ENCODE results near the gene FCAMR. TPM values are rescaled to one million over a fixed set of nuclear protein-coding genes. Genes with fewer than 3 reads are reported as not detected.
A peak's percentile ranks its signal among the peaks of the same experiment; 100 is the strongest.

Gene FCAMR
- total and polyA plus RNA-seq, 3 experiments from 2014 or later = not detected

DNA sequence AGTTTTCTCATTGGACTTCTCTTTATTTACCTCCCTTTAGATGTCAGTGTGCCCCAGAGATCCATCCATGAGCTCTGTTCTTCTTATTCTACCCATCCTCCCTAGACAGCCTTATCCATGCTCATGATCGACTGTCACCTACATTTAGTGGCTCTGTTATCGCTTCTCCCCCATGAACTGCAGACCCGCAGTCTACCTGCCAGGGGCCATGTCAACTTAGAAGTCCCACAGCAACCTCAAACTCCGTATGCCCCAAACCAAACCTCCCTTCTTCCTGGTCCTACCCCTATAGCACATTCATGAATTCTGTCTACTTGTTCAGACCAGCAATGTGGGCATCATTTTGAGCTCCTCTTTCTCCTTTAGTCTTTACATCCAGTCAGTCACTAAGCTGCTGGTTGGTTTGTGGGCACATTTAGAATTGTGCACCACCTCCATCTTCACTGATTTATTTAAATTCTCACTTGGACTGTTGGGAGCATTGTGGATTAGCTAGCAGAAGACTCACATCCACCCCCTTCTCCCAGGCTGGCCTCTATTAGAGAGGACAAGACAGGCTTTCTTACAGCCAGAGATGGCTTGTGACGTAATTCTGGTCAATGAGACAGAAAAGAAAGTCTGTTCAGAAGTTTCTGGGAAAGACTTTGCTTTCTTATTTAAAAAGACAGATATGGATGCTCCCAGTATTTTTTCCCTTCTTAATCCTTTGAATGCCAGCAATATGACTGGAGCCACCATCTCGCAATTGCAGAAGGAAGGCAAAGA lies 43.2 kb upstream of the FCAMR start:
- Mint-ChIP-seq H3K27ac (no peak overlapping the region), H3K9me3 (no peaks in the 10 kb centered on the region), H3K4me1 (no peaks in the 10 kb centered on the region), H3K27me3 (peaks cover 25 to 52% of the 10 kb centered on the region in 2 donors), H3K4me3 (no peak overlapping the region), H3K36me3 (peaks cover 0 to 2% (median 0%) of the 10 kb centered on the region in 3 donors)
- ChIA-PET POLR2A (no interaction called here), CTCF (interaction anchor here (2.4 kb wide), 1 partner anchor 9 kb away, joined by 9 read pairs; no protein-coding TSS in a partner anchor)
- H3K4me1 ChIP-seq (ENCODE audit: insufficient read depth, low read length) = no peaks in the 10 kb centered on the region
- H3K36me3 ChIP-seq (ENCODE audit: insufficient read depth, low read length) = no peaks in the 10 kb centered on the region
- no peaks in the 10 kb centered on the region for H3K27me3 ChIP-seq (ENCODE audit: insufficient read depth, low read length, poor library complexity, severe bottlenecking)
- DNase-seq = no peak
- H3K27ac ChIP-seq (ENCODE audit: low read depth, low read length) = no peak overlapping the region
- no peak overlapping the region for H3K4me3 ChIP-seq (ENCODE audit: low read length)
- no peaks in the 10 kb centered on the region for H3K9me3 ChIP-seq (ENCODE audit: low read length)

GRCh38 chr1:207010726-207011125 lies 40.5 kb upstream of the FCAMR start:
- no peaks in the 10 kb centered on the region for H3K9me3 Mint-ChIP-seq
- no peaks in the 10 kb centered on the region for H3K4me1 ChIP-seq (ENCODE audit: insufficient read depth, low read length)
- H3K27me3 Mint-ChIP-seq = peaks cover 27 to 60% of the 10 kb centered on the region in 2 donors
- no peaks in the 10 kb centered on the region for H3K36me3 ChIP-seq (ENCODE audit: insufficient read depth, low read length)
- no peak overlapping the region for H3K27ac ChIP-seq (ENCODE audit: low read depth, low read length)
- no peaks in the 10 kb centered on the region for H3K9me3 ChIP-seq (ENCODE audit: low read length)
- CTCF ChIA-PET = no interaction called here
- no peaks in the 10 kb centered on the region for H3K27me3 ChIP-seq (ENCODE audit: insufficient read depth, low read length, poor library complexity, severe bottlenecking)
- H3K4me3 Mint-ChIP-seq = no peak overlapping the region
- POLR2A ChIA-PET = no interaction called here
- H3K27ac Mint-ChIP-seq = no peak overlapping the region
- H3K36me3 Mint-ChIP-seq = peaks cover 0 to 2% (median 0%) of the 10 kb centered on the region in 3 donors
- DNase-seq = no peak
- H3K4me3 ChIP-seq (ENCODE audit: low read length) = no peak overlapping the region
- no peaks in the 10 kb centered on the region for H3K4me1 Mint-ChIP-seq

DNA sequence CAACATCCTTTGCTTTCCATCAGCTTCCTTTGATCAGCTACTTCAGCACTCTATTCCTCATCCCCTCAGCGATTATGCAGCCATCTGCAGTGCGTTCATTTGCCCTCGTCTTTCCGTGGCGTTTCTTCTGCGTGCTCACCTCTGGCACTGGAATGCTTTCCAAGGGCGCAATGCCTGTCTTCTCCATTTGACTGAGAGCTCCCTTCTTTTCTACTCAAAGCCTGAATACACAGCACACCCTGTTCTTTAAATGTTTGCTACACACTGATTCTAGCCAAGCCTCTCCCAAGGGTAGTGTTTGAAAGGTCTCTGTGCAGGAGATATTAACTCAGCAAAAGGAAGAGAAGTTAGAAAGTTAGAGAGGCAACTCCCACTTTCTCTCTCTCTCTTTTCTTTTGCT lies 39.7 kb upstream of the FCAMR start:
- ChIA-PET POLR2A (no interaction called here), CTCF (no interaction called here)
- no peaks in the 10 kb centered on the region for H3K27me3 ChIP-seq (ENCODE audit: insufficient read depth, low read length, poor library complexity, severe bottlenecking)
- no peaks in the 10 kb centered on the region for H3K36me3 ChIP-seq (ENCODE audit: insufficient read depth, low read length)
- Mint-ChIP-seq H3K27me3 (peaks cover 27 to 60% of the 10 kb centered on the region in 2 donors), H3K36me3 (peaks cover 0 to 2% (median 0%) of the 10 kb centered on the region in 3 donors), H3K4me3 (no peak overlapping the region), H3K27ac (no peak overlapping the region), H3K4me1 (peaks cover 0 to 3% (median 2%) of the 10 kb centered on the region in 3 donors), H3K9me3 (no peaks in the 10 kb centered on the region)
- H3K4me1 ChIP-seq (ENCODE audit: insufficient read depth, low read length) = no peaks in the 10 kb centered on the region
- no peak for DNase-seq
- H3K9me3 ChIP-seq (ENCODE audit: low read length) = no peaks in the 10 kb centered on the region
- H3K27ac ChIP-seq (ENCODE audit: low read depth, low read length) = no peak overlapping the region
- no peak overlapping the region for H3K4me3 ChIP-seq (ENCODE audit: low read length)

GRCh38 chr1:207009182-207009850 lies 39.1 kb upstream of the FCAMR start:
- Mint-ChIP-seq H3K36me3 (peaks cover 0 to 2% (median 0%) of the 10 kb centered on the region in 3 donors), H3K4me3 (no peak overlapping the region), H3K4me1 (peaks cover 0 to 6% (median 4%) of the 10 kb centered on the region in 3 donors), H3K9me3 (no peaks in the 10 kb centered on the region), H3K27me3 (peaks cover 27 to 56% of the 10 kb centered on the region in 2 donors), H3K27ac (no peak overlapping the region)
- no peaks in the 10 kb centered on the region for H3K27me3 ChIP-seq (ENCODE audit: insufficient read depth, low read length, poor library complexity, severe bottlenecking)
- no peak overlapping the region for H3K27ac ChIP-seq (ENCODE audit: low read depth, low read length)
- no peaks in the 10 kb centered on the region for H3K9me3 ChIP-seq (ENCODE audit: low read length)
- POLR2A ChIA-PET = no interaction called here
- DNase-seq = no peak
- no peaks in the 10 kb centered on the region for H3K36me3 ChIP-seq (ENCODE audit: insufficient read depth, low read length)
- CTCF ChIA-PET = no interaction called here
- H3K4me1 ChIP-seq (ENCODE audit: insufficient read depth, low read length) = no peaks in the 10 kb centered on the region
- H3K4me3 ChIP-seq (ENCODE audit: low read length) = no peak overlapping the region

DNA sequence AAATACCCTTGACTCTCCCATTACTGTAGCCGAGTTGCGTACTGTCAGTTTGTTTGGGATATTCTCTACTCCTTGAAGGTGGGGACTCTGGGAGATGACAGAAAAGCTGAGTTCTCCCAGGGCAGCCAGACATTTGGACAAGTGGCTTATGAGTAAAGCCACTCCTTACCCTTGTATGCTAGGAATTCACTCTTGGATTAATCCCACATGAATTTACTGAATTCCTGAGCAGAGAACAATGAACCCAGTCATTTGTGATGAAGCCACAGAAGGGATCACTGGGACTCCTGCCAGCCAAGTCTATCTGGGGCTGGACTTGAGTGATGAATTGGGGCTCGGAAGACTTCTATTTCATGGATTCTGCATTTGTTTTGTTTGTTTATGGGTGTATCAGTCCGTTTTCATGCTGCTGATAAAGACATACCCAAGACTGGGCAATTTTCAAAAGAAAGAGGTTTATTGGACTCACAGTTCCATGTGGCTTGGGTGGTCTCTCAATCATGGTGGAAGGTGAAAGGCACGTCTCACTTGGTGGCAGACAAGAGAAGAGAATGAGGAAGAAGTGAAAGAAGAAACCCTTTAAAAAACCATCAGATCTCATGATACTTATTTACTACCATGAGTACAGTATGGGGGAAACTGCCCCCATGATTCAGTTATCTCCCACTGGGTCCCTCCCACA lies 37.2 kb upstream of the FCAMR start:
- no peak overlapping the region for H3K27ac ChIP-seq (ENCODE audit: low read depth, low read length)

GRCh38 chr1:207006914-207007313 lies 36.7 kb upstream of the FCAMR start:
- H3K27me3 ChIP-seq (ENCODE audit: insufficient read depth, low read length, poor library complexity, severe bottlenecking) = no peaks in the 10 kb centered on the region
- DNase-seq = no peak
- ChIA-PET POLR2A (no interaction called here), CTCF (interaction anchor here (1.3 kb wide), 2 partner anchors 9 to 11 kb away, joined by 3 to 4 read pairs; no protein-coding TSS in a partner anchor)
- Mint-ChIP-seq H3K4me3 (no peak overlapping the region), H3K4me1 (peaks cover 0 to 6% (median 4%) of the 10 kb centered on the region in 3 donors), H3K27ac (no peak overlapping the region), H3K27me3 (peaks cover 16 to 34% of the 10 kb centered on the region in 2 donors), H3K36me3 (no peaks in the 10 kb centered on the region), H3K9me3 (no peaks in the 10 kb centered on the region)
- H3K4me3 ChIP-seq (ENCODE audit: low read length) = no peak overlapping the region
- H3K4me1 ChIP-seq (ENCODE audit: insufficient read depth, low read length) = no peaks in the 10 kb centered on the region
- H3K36me3 ChIP-seq (ENCODE audit: insufficient read depth, low read length) = no peaks in the 10 kb centered on the region
- H3K9me3 ChIP-seq (ENCODE audit: low read length) = no peaks in the 10 kb centered on the region
- no peak overlapping the region for H3K27ac ChIP-seq (ENCODE audit: low read depth, low read length)

More for the DNA sequence above, 37.2 kb upstream of the FCAMR start:
- Histone ChIP-seq H3K36me3 (ENCODE audit: insufficient read depth, low read length) (no peaks in the 10 kb centered on the region), H3K9me3 (ENCODE audit: low read length) (no peaks in the 10 kb centered on the region), H3K27me3 (ENCODE audit: insufficient read depth, low read length, poor library complexity, severe bottlenecking) (no peaks in the 10 kb centered on the region), H3K4me3 (ENCODE audit: low read length) (no peak overlapping the region), H3K4me1 (ENCODE audit: insufficient read depth, low read length) (no peaks in the 10 kb centered on the region)
- Mint-ChIP-seq H3K36me3 (no peaks in the 10 kb centered on the region), H3K27me3 (peaks cover 21 to 40% of the 10 kb centered on the region in 2 donors), H3K27ac (peak overlapping the region in 1 of 8 donors; percentile 15), H3K4me1 (peaks cover 0 to 6% (median 4%) of the 10 kb centered on the region in 3 donors), H3K9me3 (no peaks in the 10 kb centered on the region), H3K4me3 (no peak overlapping the region)
- POLR2A ChIA-PET = no interaction called here
- CTCF ChIA-PET = no interaction called here
- no peak for DNase-seq

- Histone ChIP-seq H3K27ac (ENCODE audit: low read depth, low read length) (no peak overlapping the region), H3K27me3 (ENCODE audit: insufficient read depth, low read length, poor library complexity, severe bottlenecking) (no peaks in the 10 kb centered on the region), H3K36me3 (ENCODE audit: insufficient read depth, low read length) (no peaks in the 10 kb centered on the region), H3K4me1 (ENCODE audit: insufficient read depth, low read length) (no peaks in the 10 kb centered on the region), H3K4me3 (ENCODE audit: low read length) (no peak overlapping the region), H3K9me3 (ENCODE audit: low read length) (no peaks in the 10 kb centered on the region)
- H3K4me1 Mint-ChIP-seq = peaks cover 0 to 6% (median 4%) of the 10 kb centered on the region in 3 donors
- H3K4me3 Mint-ChIP-seq = no peak overlapping the region
- no peaks in the 10 kb centered on the region for H3K9me3 Mint-ChIP-seq
- ChIA-PET CTCF (interaction anchor here (0.9 to 2.2 kb wide), 4 partner anchors 10 to 27 kb away, joined by 3 to 8 read pairs (median 4); partner anchors contain the start of gene C1orf116), POLR2A (no interaction called here)
- H3K36me3 Mint-ChIP-seq = no peaks in the 10 kb centered on the region
- no peak overlapping the region for H3K27ac Mint-ChIP-seq
- peaks cover 14 to 30% of the 10 kb centered on the region in 2 donors for H3K27me3 Mint-ChIP-seq
- no peak for DNase-seq
These were observed 35.8 kb upstream of the FCAMR start for GRCh38 chr1:207006083-207006482.

Measured in CD8-positive, alpha-beta memory T cell (primary cell).